Measurements from ENCODE around the gene STK38L. TPM values are rescaled to one million over a fixed set of nuclear protein-coding genes. Genes with fewer than 3 reads are reported as not detected.
A peak's percentile ranks its signal among the peaks of the same experiment; 100 is the strongest.
"Not testable (repeated sequence)": the region's sequence is repeated elsewhere in the genome, so short reads cannot be mapped to it uniquely, and the experiment has no call there.

STK38L gene
- polyA plus RNA-seq, 1 donor, result 33.7 TPM

DNA sequence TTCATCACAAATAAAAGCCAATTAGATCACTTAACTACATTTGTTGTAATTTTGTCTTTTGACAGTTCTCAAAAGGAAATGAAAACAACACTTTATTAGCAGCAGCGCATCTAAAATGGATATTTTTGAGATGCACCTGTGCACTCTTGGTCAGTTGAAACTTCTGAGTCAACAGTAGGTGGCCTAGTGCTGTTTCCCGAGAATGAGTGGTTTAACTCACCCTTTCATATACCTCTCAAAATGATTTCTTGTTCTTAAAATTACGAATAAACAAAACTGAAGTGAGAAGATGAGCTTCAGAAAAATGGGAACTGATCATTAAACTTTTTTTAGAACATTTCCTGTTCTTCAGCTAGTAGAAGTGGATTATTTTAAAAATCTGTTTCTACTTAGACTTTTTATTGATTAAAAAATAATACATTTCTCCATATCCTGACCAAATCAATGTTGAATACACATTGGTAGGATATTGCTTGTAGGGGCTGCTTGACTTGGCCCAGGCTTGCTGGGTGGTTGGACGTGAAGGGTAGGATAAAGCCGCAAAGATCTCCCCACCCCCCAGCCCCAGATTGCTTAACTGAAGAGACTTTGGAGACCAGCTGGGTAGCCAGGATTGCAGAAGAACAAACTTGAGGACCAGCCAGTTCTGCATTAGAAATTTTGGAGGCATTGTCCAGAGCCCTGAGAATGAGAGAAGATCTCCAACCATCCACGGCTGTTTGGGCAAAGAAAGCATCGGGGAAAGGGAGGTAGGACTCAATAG lies 22.3 kb upstream of the STK38L start:
- no peak for DNase-seq
- Histone ChIP-seq H3K4me3 (ENCODE audit: low read length) (no peak overlapping the region), H3K27me3 (ENCODE audit: control insufficient read depth, insufficient read depth, low read length) (no peaks in the 10 kb centered on the region), H3K4me1 (ENCODE audit: control insufficient read depth, insufficient read depth, low read length) (peaks cover 5% of the 10 kb centered on the region), H3K36me3 (ENCODE audit: control insufficient read depth, insufficient read depth, low read length) (no peaks in the 10 kb centered on the region), H3K27ac (ENCODE audit: low read length) (no peak overlapping the region), H3K9me3 (ENCODE audit: control insufficient read depth, low read depth, low read length) (no peaks in the 10 kb centered on the region)
- 93% methylated on average over 3 of the region's 7 CpGs for WGBS (ENCODE audit: insufficient coverage, low lambda C conversion rate)

GRCh38 chr12:27226407-27226929 lies 17.6 kb upstream of the STK38L start:
- Histone ChIP-seq H3K27me3 (ENCODE audit: control insufficient read depth, insufficient read depth, low read length) (no peaks in the 10 kb centered on the region), H3K9me3 (ENCODE audit: control insufficient read depth, low read depth, low read length) (no peaks in the 10 kb centered on the region), H3K4me1 (ENCODE audit: control insufficient read depth, insufficient read depth, low read length) (peaks cover 5% of the 10 kb centered on the region), H3K36me3 (ENCODE audit: control insufficient read depth, insufficient read depth, low read length) (no peaks in the 10 kb centered on the region), H3K4me3 (ENCODE audit: low read length) (no peak overlapping the region), H3K27ac (ENCODE audit: low read length) (peak overlapping the region; percentile 23)
- DNase-seq, result peak; percentile 31 to 69
- WGBS (ENCODE audit: insufficient coverage, low lambda C conversion rate), result 0% methylated on average over 1 of the region's 5 CpGs

- no peaks in the 10 kb centered on the region for H3K27me3 ChIP-seq (ENCODE audit: control insufficient read depth, insufficient read depth, low read length)
- 100% methylated on average over 1 of the region's 1 CpG for WGBS (ENCODE audit: insufficient coverage, low lambda C conversion rate)
- H3K9me3 ChIP-seq (ENCODE audit: control insufficient read depth, low read depth, low read length), result no peaks in the 10 kb centered on the region
- H3K27ac ChIP-seq (ENCODE audit: low read length), result no peak overlapping the region
- H3K4me3 ChIP-seq (ENCODE audit: low read length), result no peak overlapping the region
- H3K36me3 ChIP-seq (ENCODE audit: control insufficient read depth, insufficient read depth, low read length), result no peaks in the 10 kb centered on the region
- DNase-seq, result no peak
- peaks cover 5% of the 10 kb centered on the region for H3K4me1 ChIP-seq (ENCODE audit: control insufficient read depth, insufficient read depth, low read length)
Measured at GRCh38 chr12:27229367-27229766, 14.7 kb upstream of the STK38L start.

DNA sequence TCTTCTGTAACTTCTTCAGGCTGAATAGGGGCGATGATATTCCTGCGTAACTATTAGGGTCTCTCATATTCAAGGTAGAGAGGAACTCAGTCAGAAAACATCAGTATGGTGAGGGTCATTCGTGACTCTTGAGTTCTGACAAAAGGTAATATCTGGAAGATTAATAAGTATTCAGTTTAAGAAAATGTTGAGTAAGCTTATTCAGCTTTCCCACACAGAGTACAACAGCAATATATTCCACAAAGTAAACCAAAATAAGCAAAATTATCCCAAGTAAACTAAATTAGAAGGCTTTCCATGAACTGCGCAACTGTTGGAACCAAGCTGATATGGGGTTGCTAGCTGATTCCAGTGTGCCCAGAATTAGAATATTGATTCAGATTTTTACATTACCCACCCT lies 12.7 kb upstream of the STK38L start:
- not testable (repeated sequence) for H3K27ac ChIP-seq (ENCODE audit: low read length); H3K4me1 ChIP-seq (ENCODE audit: control insufficient read depth, insufficient read depth, low read length); H3K9me3 ChIP-seq (ENCODE audit: control insufficient read depth, low read depth, low read length); DNase-seq; H3K4me3 ChIP-seq (ENCODE audit: low read length); H3K27me3 ChIP-seq (ENCODE audit: control insufficient read depth, insufficient read depth, low read length); H3K36me3 ChIP-seq (ENCODE audit: control insufficient read depth, insufficient read depth, low read length)
- 100% methylated on average over 1 of the region's 4 CpGs for WGBS (ENCODE audit: insufficient coverage, low lambda C conversion rate)

DNA sequence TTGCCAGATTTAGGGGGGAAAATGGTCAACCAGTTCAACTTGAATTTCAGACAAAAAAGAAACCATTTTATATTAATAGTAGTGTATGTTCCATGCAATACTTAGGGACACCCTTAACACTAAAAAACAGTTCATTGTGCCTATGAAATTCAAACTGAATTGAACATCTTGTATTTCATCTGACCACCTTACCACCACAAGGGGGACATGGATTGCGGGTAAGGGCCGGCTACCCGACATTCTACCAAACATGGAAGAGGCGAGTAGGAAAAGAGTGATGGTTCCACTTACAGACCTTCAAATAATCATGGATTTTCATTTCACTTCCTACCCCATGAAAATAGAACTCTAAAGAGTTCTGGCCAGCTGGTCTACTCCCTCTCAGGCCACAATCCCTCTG lies 10.3 kb upstream of the STK38L start:
- no peaks in the 10 kb centered on the region for H3K36me3 ChIP-seq (ENCODE audit: control insufficient read depth, insufficient read depth, low read length)
- DNase-seq, result no peak
- no peak overlapping the region for H3K4me3 ChIP-seq (ENCODE audit: low read length)
- no peaks in the 10 kb centered on the region for H3K4me1 ChIP-seq (ENCODE audit: control insufficient read depth, insufficient read depth, low read length)
- no peaks in the 10 kb centered on the region for H3K27me3 ChIP-seq (ENCODE audit: control insufficient read depth, insufficient read depth, low read length)
- H3K9me3 ChIP-seq (ENCODE audit: control insufficient read depth, low read depth, low read length), result no peaks in the 10 kb centered on the region
- WGBS (ENCODE audit: insufficient coverage, low lambda C conversion rate), result 73% methylated on average over 3 of the region's 4 CpGs
- H3K27ac ChIP-seq (ENCODE audit: low read length), result no peak overlapping the region

DNA sequence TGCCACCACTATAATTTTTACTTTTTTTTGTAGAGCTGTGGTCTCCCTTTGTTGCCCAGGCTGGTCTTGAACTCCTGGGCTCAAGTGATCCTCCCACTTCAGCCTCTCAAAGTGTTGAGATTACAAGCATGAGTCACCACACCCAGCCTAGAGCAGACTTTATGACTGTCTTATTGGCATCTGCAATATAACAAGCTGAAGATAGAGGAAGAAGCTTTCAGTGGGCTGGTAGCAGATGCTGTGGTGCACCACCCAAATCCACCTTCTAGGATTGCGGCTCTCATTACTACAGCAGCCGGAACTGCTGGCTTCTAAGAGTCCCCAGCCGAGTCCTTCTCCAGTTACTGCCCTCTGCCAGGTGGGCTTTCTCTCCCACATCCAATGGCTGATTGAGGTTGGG lies 7.6 kb upstream of the STK38L start:
- WGBS (ENCODE audit: insufficient coverage, low lambda C conversion rate), result no CpG with 5 or more reads among the region's 3 CpGs
- no peak for DNase-seq
- Histone ChIP-seq H3K27ac (ENCODE audit: low read length) (no peak overlapping the region), H3K36me3 (ENCODE audit: control insufficient read depth, insufficient read depth, low read length) (no peaks in the 10 kb centered on the region), H3K4me3 (ENCODE audit: low read length) (no peak overlapping the region), H3K27me3 (ENCODE audit: control insufficient read depth, insufficient read depth, low read length) (no peaks in the 10 kb centered on the region), H3K4me1 (ENCODE audit: control insufficient read depth, insufficient read depth, low read length) (no peaks in the 10 kb centered on the region), H3K9me3 (ENCODE audit: control insufficient read depth, low read depth, low read length) (no peaks in the 10 kb centered on the region)

- WGBS (ENCODE audit: insufficient coverage, low lambda C conversion rate), result 80% methylated on average over 1 of the region's 6 CpGs
- Histone ChIP-seq H3K27ac (ENCODE audit: low read length) (no peak overlapping the region), H3K36me3 (ENCODE audit: control insufficient read depth, insufficient read depth, low read length) (no peaks in the 10 kb centered on the region), H3K9me3 (ENCODE audit: control insufficient read depth, low read depth, low read length) (no peaks in the 10 kb centered on the region), H3K4me3 (ENCODE audit: low read length) (no peak overlapping the region), H3K27me3 (ENCODE audit: control insufficient read depth, insufficient read depth, low read length) (no peaks in the 10 kb centered on the region), H3K4me1 (ENCODE audit: control insufficient read depth, insufficient read depth, low read length) (no peaks in the 10 kb centered on the region)
- DNase-seq, result no peak
Measured at GRCh38 chr12:27237790-27238771, 6.0 kb upstream of the STK38L start.

GRCh38 chr12:27243006-27243405 lies 1.1 kb upstream of the STK38L start:
- no peak overlapping the region for H3K27ac ChIP-seq (ENCODE audit: low read length)
- H3K9me3 ChIP-seq (ENCODE audit: control insufficient read depth, low read depth, low read length), result peaks cover 5% of the 10 kb centered on the region
- no peaks in the 10 kb centered on the region for H3K36me3 ChIP-seq (ENCODE audit: control insufficient read depth, insufficient read depth, low read length)
- H3K4me1 ChIP-seq (ENCODE audit: control insufficient read depth, insufficient read depth, low read length), result no peaks in the 10 kb centered on the region
- no peaks in the 10 kb centered on the region for H3K27me3 ChIP-seq (ENCODE audit: control insufficient read depth, insufficient read depth, low read length)
- DNase-seq, result no peak
- WGBS (ENCODE audit: insufficient coverage, low lambda C conversion rate), result no CpG with 5 or more reads among the region's 4 CpGs
- no peak overlapping the region for H3K4me3 ChIP-seq (ENCODE audit: low read length)

GRCh38 chr12:27244689-27245488 lies 803 bp downstream of the STK38L start:
- DNase-seq, result no peak
- peak overlapping the region; percentile 80 for H3K27ac ChIP-seq (ENCODE audit: low read length)
- H3K27me3 ChIP-seq (ENCODE audit: control insufficient read depth, insufficient read depth, low read length), result no peaks in the 10 kb centered on the region
- peak overlapping the region; percentile 83 for H3K4me3 ChIP-seq (ENCODE audit: low read length)
- H3K4me1 ChIP-seq (ENCODE audit: control insufficient read depth, insufficient read depth, low read length), result peaks cover 1% of the 10 kb centered on the region
- H3K36me3 ChIP-seq (ENCODE audit: control insufficient read depth, insufficient read depth, low read length), result no peaks in the 10 kb centered on the region
- peaks cover 5% of the 10 kb centered on the region for H3K9me3 ChIP-seq (ENCODE audit: control insufficient read depth, low read depth, low read length)
- 40% methylated on average over 1 of the region's 18 CpGs for WGBS (ENCODE audit: insufficient coverage, low lambda C conversion rate)

DNA sequence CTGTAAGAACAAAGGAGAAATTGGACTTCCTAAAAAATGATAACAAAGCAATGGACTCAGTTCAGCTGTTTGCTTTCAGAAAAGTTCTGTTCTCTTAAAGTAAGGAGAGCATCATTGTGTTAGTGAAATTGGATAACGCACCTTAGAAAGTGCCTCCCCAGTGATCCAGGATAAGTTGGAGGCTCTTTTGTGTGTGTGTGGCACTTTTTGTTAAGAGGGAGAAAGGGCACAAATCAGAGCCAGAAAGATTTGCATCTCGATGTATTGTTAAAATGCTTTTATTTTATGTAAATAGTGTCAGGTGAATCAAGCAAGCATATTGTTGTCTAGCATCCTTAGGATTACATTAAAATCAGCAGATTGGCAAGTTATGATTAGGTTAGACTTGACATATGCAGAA lies 2.1 kb downstream of the STK38L start:
- no peaks in the 10 kb centered on the region for H3K36me3 ChIP-seq (ENCODE audit: control insufficient read depth, insufficient read depth, low read length)
- no peaks in the 10 kb centered on the region for H3K27me3 ChIP-seq (ENCODE audit: control insufficient read depth, insufficient read depth, low read length)
- no peak for DNase-seq
- peaks cover 4% of the 10 kb centered on the region for H3K4me1 ChIP-seq (ENCODE audit: control insufficient read depth, insufficient read depth, low read length)
- no peak overlapping the region for H3K27ac ChIP-seq (ENCODE audit: low read length)
- peaks cover 5% of the 10 kb centered on the region for H3K9me3 ChIP-seq (ENCODE audit: control insufficient read depth, low read depth, low read length)
- 93% methylated on average over 2 of the region's 2 CpGs for WGBS (ENCODE audit: insufficient coverage, low lambda C conversion rate)
- no peak overlapping the region for H3K4me3 ChIP-seq (ENCODE audit: low read length)
